HepG2 (cell line): ENCODE data around the gene HELZ. TPM values are rescaled to one million over a fixed set of nuclear protein-coding genes. Genes with fewer than 3 reads are reported as not detected.

Experiments used
- ATAC-seq: fragments of 200-7000 bp; cut with Tn5 transposase; 3 replicates; pipeline ENCODE4 v1.9.1; 2020; ENCODE audit warnings: mild to moderate bottlenecking, moderate library complexity
- BruUV-seq: library from RNA; stranded (reverse); fragments of 400-500 nt; replicated peaks from 2 replicates; lab custom pipeline; 2021; lab: Mats Ljungman, UMichigan
- CTCF ChIA-PET: fragments of 300-600 bp; formaldehyde crosslinking; extraction: SDS; loops from one replicate; lab custom pipeline; 2021; ENCODE audit warnings: low total read pairs, inconsistent platforms, low intra/inter-chr PET ratio; lab: Yijun Ruan, JAX
- POLR2A ChIA-PET: fragments of 350-600 bp; sonication (Branson Sonifier 250); formaldehyde crosslinking; loops from one replicate; lab custom pipeline; 2020; ENCODE audit warnings: antibody characterized with exemption, inconsistent platforms; lab: Yijun Ruan, JAX
- DNase-seq: peaks from one replicate; pipeline ENCODE4 v3.0.0-alpha.2; 2015; ENCODE audit warnings: low spot score
- FAIRE-seq: peaks from 3 replicates; lab custom pipeline; 2011; peaks lifted over from hg19 to GRCh38; lab: Jason Lieb, UNC
- H2AFZ ChIP-seq: one replicate; pipeline ENCODE4 v1.6.1; 2011; ENCODE audit warnings: low read length, inconsistent platforms
- H3K27ac ChIP-seq: fragments of 300-600 bp; 3 replicates; pipeline ENCODE4 v1.8.0; 2011; ENCODE audit warnings: mixed run types, mild to moderate bottlenecking, mixed read lengths, low read length, inconsistent platforms; ENCODE audit not compliant: insufficient read depth; ENCODE audit errors: extremely low read length
- H3K27me3 ChIP-seq, 2 experiments: fragments of 200-600 bp in 1 of 2; 2 replicates in 1 of 2; 3 replicates in 1 of 2; pipeline versions ENCODE4 v1.6.0 to v1.8.0; 2011; ENCODE audit warnings: low read length in 2 of 2, mild to moderate bottlenecking in 2 of 2, moderate library complexity in 2 of 2, inconsistent platforms in 1 of 2; ENCODE audit not compliant: insufficient read depth in 2 of 2, control insufficient read depth in 1 of 2
- H3K36me3 ChIP-seq, 2 experiments: fragments of 200-600 bp in 1 of 2; replicated peaks in 1 of 2; 2 replicates in 1 of 2; 3 replicates in 1 of 2; pipeline versions ENCODE4 v1.5.1 to v1.8.0; 2011; ENCODE audit warnings: low read length in 2 of 2, inconsistent platforms in 1 of 2; ENCODE audit not compliant: insufficient read depth in 2 of 2, control insufficient read depth in 1 of 2
- H3K4me1 ChIP-seq: 2 replicates; pipeline ENCODE4 v1.5.1; 2012; ENCODE audit warnings: low read length, inconsistent platforms; ENCODE audit not compliant: insufficient read depth
- H3K4me2 ChIP-seq: 2 replicates; pipeline ENCODE4 v1.6.0; 2011; ENCODE audit warnings: low read depth, low read length, inconsistent platforms
- H3K4me3 ChIP-seq, 3 experiments: fragments of 200-600 bp in 1 of 3; sonication (generic), shearing (Covaris generic) in 1 of 3; replicated peaks in 1 of 3; 2 replicates each; pipeline ENCODE4 v1.5.1; 2011 to 2016; ENCODE audit warnings: low read length in 3 of 3, inconsistent platforms in 2 of 3, low read depth in 2 of 3, mild to moderate bottlenecking in 2 of 3, control low read depth in 1 of 3, mixed read lengths in 1 of 3; ENCODE audit not compliant: insufficient read depth in 1 of 3
- H3K79me2 ChIP-seq: one replicate; pipeline ENCODE4 v1.6.1; 2011; ENCODE audit warnings: low read length, inconsistent platforms; ENCODE audit not compliant: insufficient read depth
- H3K9ac ChIP-seq: 2 replicates; pipeline ENCODE4 v1.6.0; 2011; ENCODE audit warnings: mild to moderate bottlenecking, low read depth, low read length, inconsistent platforms; ENCODE audit not compliant: insufficient read depth
- H3K9me3 ChIP-seq: 2 replicates; pipeline ENCODE4 v1.5.1; 2012; ENCODE audit warnings: mild to moderate bottlenecking, low read length
- H4K20me1 ChIP-seq: 2 replicates; pipeline ENCODE4 v1.6.0; 2011; ENCODE audit warnings: inconsistent platforms, mild to moderate bottlenecking, low read length, moderate library complexity; ENCODE audit not compliant: insufficient read depth
- ARID3A ChIP-seq: IDR thresholded peaks from 2 replicates; pipeline ENCODE4 v1.6.1; 2012; ENCODE audit warnings: low read depth, low read length, improper control_type of control experiment
- ARNT2 ChIP-seq: sonication (generic); formaldehyde crosslinking; IDR thresholded peaks from 2 replicates; pipeline ENCODE4 v1.8.0; 2022; ENCODE audit warnings: mild to moderate bottlenecking, low read depth, missing genetic modification reagents, moderate library complexity
- EZH2 ChIP-seq: conservative IDR thresholded peaks from 2 replicates; pipeline ENCODE4 v1.6.1; 2012; ENCODE audit warnings: mild to moderate bottlenecking, low read depth, low read length, moderate library complexity
- HDAC2 ChIP-seq: sonication (generic); formaldehyde crosslinking; IDR thresholded peaks from 2 replicates; pipeline ENCODE4 v1.4.0; 2020; ENCODE audit warnings: missing genetic modification reagents
- HHEX ChIP-seq: IDR thresholded peaks from 2 replicates; pipeline ENCODE4 v1.6.1; 2016; ENCODE audit warnings: control low read depth
- MAFG ChIP-seq: sonication (generic); formaldehyde crosslinking; IDR thresholded peaks from 2 replicates; pipeline ENCODE4 v1.5.1; 2020; ENCODE audit warnings: mild to moderate bottlenecking, missing genetic modification reagents
- POLR2AphosphoS5 ChIP-seq: IDR thresholded peaks from 2 replicates; pipeline ENCODE4 v1.6.1; 2012; ENCODE audit warnings: low read depth, low read length
- SRSF4 ChIP-seq: fragments of 200-400 bp; formaldehyde crosslinking; IDR thresholded peaks from one replicate; pipeline ENCODE4 v1.6.1; 2018; ENCODE audit warnings: mild to moderate bottlenecking, low read depth, low read length, moderate library complexity; ENCODE audit not compliant: poor library complexity, severe bottlenecking
- TOPORS ChIP-seq: sonication (generic); formaldehyde crosslinking; IDR thresholded peaks from 2 replicates; pipeline ENCODE4 v1.8.0; 2023; ENCODE audit warnings: mild to moderate bottlenecking, missing genetic modification reagents
- U2AF1 ChIP-seq: fragments of 200-400 bp; formaldehyde crosslinking; optimal IDR thresholded peaks from 2 replicates; pipeline ENCODE3; 2017; ENCODE audit warnings: mild to moderate bottlenecking, low read depth, low read length
- ZBTB40 ChIP-seq, 2 experiments: fragments of 450-650 bp in 1 of 2; sonication (generic) in 1 of 2; formaldehyde crosslinking in 1 of 2; IDR thresholded peaks; 2 replicates each; pipeline versions ENCODE4 v1.6.1 to v1.8.0; 2016 to 2022; ENCODE audit warnings: antibody characterized with exemption in 1 of 2, mild to moderate bottlenecking in 1 of 2, missing genetic modification reagents in 1 of 2
- ZKSCAN5 ChIP-seq: sonication (generic); formaldehyde crosslinking; IDR thresholded peaks from 2 replicates; pipeline ENCODE4 v1.5.1; 2020; ENCODE audit warnings: mild to moderate bottlenecking, missing genetic modification reagents
- ZNF431 ChIP-seq: sonication (generic); formaldehyde crosslinking; IDR thresholded peaks from 2 replicates; pipeline ENCODE4 v1.9.0; 2022; ENCODE audit warnings: missing genetic modification reagents, low read depth, mild to moderate bottlenecking, borderline replicate concordance
- ZNF678 ChIP-seq: sonication (generic); formaldehyde crosslinking; IDR thresholded peaks from 2 replicates; pipeline ENCODE4 v1.4.0; 2020; ENCODE audit warnings: mild to moderate bottlenecking, missing genetic modification reagents
- WGBS: methylation state at CpG from one replicate; pipeline ENCODE4 v1.1.6; 2017; ENCODE audit warnings: low lambda C conversion rate; 5-methylcytosine and 5-hydroxymethylcytosine counted together
- in situ Hi-C: cut with HindIII; loops from 2 replicates; pipeline ENCODE4 v1.10.0; 2017; ENCODE audit warnings: low pct_unique_long_range_greater_than_20kb; ENCODE audit not compliant: extremely low pct_ligation_motif_present
- intact Hi-C: fragments of 100-400 bp; cut with micrococcal nuclease; formaldehyde crosslinking; loops from one replicate; pipeline ENCODE4 v1.10.0; 2022; ENCODE audit not compliant: unreplicated experiment
- polyA plus RNA-seq, 8 experiments: library from polyadenylated mRNA; depleted of rRNA in 3 of 8; stranded (reverse) in 7 of 8; unstranded in 1 of 8; fragments of >200 nt; fragmentation: Illumina TruSeq in 4 of 8; extraction: Trizol in 4 of 8; gene quantifications; 2 replicates each; pipeline versions ENCODE4 v1.2.1 to v1.2.3, GENCODE V29; 2011 to 2016; ENCODE audit warnings: low read depth in 4 of 8, missing spikeins in 1 of 8, mixed read lengths in 1 of 8; ENCODE audit not compliant: insufficient read depth in 1 of 8
- total RNA-seq, 5 experiments: library from RNA; depleted of rRNA; stranded (reverse); fragments of >200 nt; fragmentation: Illumina TruSeq; extraction: Trizol; gene quantifications; 2 replicates each; pipeline ENCODE4 v1.2.3, GENCODE V29; 2016; ENCODE audit warnings: low read depth in 1 of 5

The HELZ gene
- total and polyA plus RNA-seq, 2 of the 13 experiments (the other 11 are each of a cell fraction or from before 2014, with no cell fraction given), result 35.3 to 52.4 TPM

- intact Hi-C loops (no loop called here), in situ Hi-C loops (no loop called here)
- no TSS peak for BruUV-seq
- H3K27ac ChIP-seq, result no peak overlapping the region
- DNase-seq (no peak), ATAC-seq (no peak), FAIRE-seq (no peak)
- peaks cover 11 to 33% of the 10 kb centered on the region in 2 experiments for H3K36me3 ChIP-seq
- no peak overlapping the region for H3K4me3 ChIP-seq
- H3K4me2 ChIP-seq, result no peak overlapping the region
- POLR2A ChIA-PET, result no interaction called here
- H2AFZ ChIP-seq, result no peak overlapping the region
- peaks cover 10% of the 10 kb centered on the region for H3K79me2 ChIP-seq
- no peaks in the 10 kb centered on the region for H3K27me3 ChIP-seq
- peaks cover 25% of the 10 kb centered on the region for H3K4me1 ChIP-seq
- no peak overlapping the region for H3K9ac ChIP-seq
- 95% methylated on average over 2 of the region's 2 CpGs for WGBS
- H4K20me1 ChIP-seq, result peaks cover 10% of the 10 kb centered on the region
- CTCF ChIA-PET, result no interaction called here
- peaks cover 9% of the 10 kb centered on the region; the same call in 1 of the 2 replicates for H3K9me3 ChIP-seq
- TF ChIP-seq ARNT2 (CRISPR knock-in tag) (no peak), U2AF1 (no peak), MAFG (no peak), TOPORS (no peak), ARID3A (no peak), ZBTB40 (IDR thresholded peaks at IDR 0.05) (no peak), ZBTB40 (CRISPR knock-in tag; IDR thresholded peaks at IDR 0.05) (no peak), HDAC2 (no peak), EZH2 (no peak), POLR2AphosphoS5 (no peak), ZNF678 (CRISPR knock-in tag) (no peak), HHEX (no peak), SRSF4 (no peak), ZKSCAN5 (CRISPR knock-in tag) (no peak), ZNF431 (CRISPR knock-in tag) (no peak)
Observed at GRCh38 chr17:67093348-67093747, 151.6 kb downstream of the HELZ start.
